Activated T-cell treated with anti-CD3 and anti-CD28 coated beads, Interleukin-2, amount 50 U/mL, for 72 hours (primary cell): ENCODE data around the gene CNNM3. TPM values are rescaled to one million over a fixed set of nuclear protein-coding genes. Genes with fewer than 3 reads are reported as not detected.

ENCODE experiments used
- ATAC-seq, 2 donors: fragments of 150-1000 bp; cut with Tn5 transposase; replicated peaks in 1 of 2; 2 replicates each; pipeline ENCODE4 v1.10.0; 2021; ENCODE audit warnings: moderate library complexity in 2 of 2, mild to moderate bottlenecking in 1 of 2
- DNase-seq, 2 donors: peaks; one replicate each; pipeline ENCODE4 v3.0.0; 2021 to 2022; ENCODE audit warnings: mixed read lengths in 1 of 2
- H3K27ac Mint-ChIP-seq: one replicate; pipeline ENCODE4 v1.8.0; 2022; ENCODE audit warnings: mild to moderate bottlenecking, moderate library complexity, mixed read lengths
- H3K27me3 Mint-ChIP-seq: one replicate; pipeline ENCODE4 v1.8.0; 2022; ENCODE audit warnings: low read depth, mixed read lengths
- H3K36me3 Mint-ChIP-seq, 2 donors: one replicate each; pipeline ENCODE4 v1.8.0; 2022; ENCODE audit warnings: mixed read lengths in 2 of 2, mild to moderate bottlenecking in 1 of 2; ENCODE audit not compliant: insufficient read depth in 2 of 2
- H3K4me1 Mint-ChIP-seq: one replicate; pipeline ENCODE4 v1.8.0; 2022; ENCODE audit warnings: low read depth, mixed read lengths
- H3K4me3 Mint-ChIP-seq, 2 donors: one replicate each; pipeline ENCODE4 v1.8.0; 2022; ENCODE audit warnings: mild to moderate bottlenecking in 2 of 2, mixed read lengths in 2 of 2, moderate library complexity in 2 of 2
- H3K9me3 Mint-ChIP-seq, 2 donors: one replicate each; pipeline ENCODE4 v1.8.0; 2022; ENCODE audit warnings: mixed read lengths in 2 of 2
- total RNA-seq, 2 donors: library from RNA; stranded (reverse); gene quantifications; one replicate each; pipeline ENCODE4 v1.2.3, GENCODE V29; 2022

CNNM3 gene
- total RNA-seq, result 10 to 100 TPM; 20.7 to 27.9 TPM

- peaks cover 61% of the 10 kb centered on the region for H3K4me1 Mint-ChIP-seq
Observed at GRCh38 chr2:96816127-96816835, at the start of gene CNNM3. Gene CNNM3, plus strand, starts transcription at chr2:96816268. Its CDS starts 10 bp downstream, at chr2:96816278.

GRCh38 chr2:96767135-96767871 lies 48.8 kb upstream of the CNNM3 start:
- no peak for ATAC-seq
- DNase-seq, result no peak
- Mint-ChIP-seq H3K27me3 (no peaks in the 10 kb centered on the region), H3K9me3 (no peaks in the 10 kb centered on the region), H3K4me3 (no peak overlapping the region), H3K4me1 (peaks cover 43% of the 10 kb centered on the region), H3K27ac (no peak overlapping the region), H3K36me3 (peaks cover 0 to 1% of the 10 kb centered on the region in 2 donors)

More at GRCh38 chr2:96816127-96816835, at the start of gene CNNM3:
- Mint-ChIP-seq H3K4me3 (peak within 1 kb of the TSS; percentile 90 to 91), H3K27me3 (no peaks in the 10 kb centered on the region), H3K9me3 (no peaks in the 10 kb centered on the region), H3K36me3 (peaks cover 4 to 7% of the 10 kb centered on the region in 2 donors), H3K27ac (peak within 1 kb of the TSS; percentile 31)
- ATAC-seq, result peak; percentile 93 to 94
- peak; percentile 99 for DNase-seq

- H3K27ac Mint-ChIP-seq, result no peak overlapping the region
- peaks cover 0 to 1% of the 10 kb centered on the region in 2 donors for H3K36me3 Mint-ChIP-seq
- no peak overlapping the region for H3K4me3 Mint-ChIP-seq
- H3K9me3 Mint-ChIP-seq, result no peaks in the 10 kb centered on the region
- ATAC-seq (no peak), DNase-seq (no peak)
- H3K4me1 Mint-ChIP-seq, result peaks cover 43% of the 10 kb centered on the region
- H3K27me3 Mint-ChIP-seq, result no peaks in the 10 kb centered on the region
Observed at GRCh38 chr2:96768083-96768561, 47.9 kb upstream of the CNNM3 start.

GRCh38 chr2:96769814-96770213 lies 46.3 kb upstream of the CNNM3 start:
- H3K4me1 Mint-ChIP-seq, result peaks cover 42% of the 10 kb centered on the region
- no peaks in the 10 kb centered on the region for H3K27me3 Mint-ChIP-seq
- DNase-seq, result no peak
- H3K36me3 Mint-ChIP-seq, result peaks cover 0 to 1% of the 10 kb centered on the region in 2 donors
- H3K9me3 Mint-ChIP-seq, result no peaks in the 10 kb centered on the region
- H3K27ac Mint-ChIP-seq, result no peak overlapping the region
- H3K4me3 Mint-ChIP-seq, result no peak overlapping the region
- ATAC-seq, result no peak

GRCh38 chr2:96770442-96771202 lies 45.4 kb upstream of the CNNM3 start:
- H3K4me1 Mint-ChIP-seq, result peaks cover 38% of the 10 kb centered on the region
- H3K36me3 Mint-ChIP-seq, result peaks cover 0 to under 1% of the 10 kb centered on the region in 2 donors
- no peak for DNase-seq
- H3K9me3 Mint-ChIP-seq, result no peaks in the 10 kb centered on the region
- no peak overlapping the region for H3K4me3 Mint-ChIP-seq
- H3K27ac Mint-ChIP-seq, result no peak overlapping the region
- no peak for ATAC-seq
- no peaks in the 10 kb centered on the region for H3K27me3 Mint-ChIP-seq

- DNase-seq (no peak), ATAC-seq (no peak)
- H3K36me3 Mint-ChIP-seq, result no peaks in the 10 kb centered on the region
- H3K4me1 Mint-ChIP-seq, result peaks cover 27% of the 10 kb centered on the region
- H3K4me3 Mint-ChIP-seq, result no peak overlapping the region
- no peak overlapping the region for H3K27ac Mint-ChIP-seq
- peaks cover 0 to 2% of the 10 kb centered on the region in 2 donors for H3K9me3 Mint-ChIP-seq
- H3K27me3 Mint-ChIP-seq, result no peaks in the 10 kb centered on the region
Observed at GRCh38 chr2:96771796-96772618, 44.1 kb upstream of the CNNM3 start.

- peaks cover 27% of the 10 kb centered on the region for H3K4me1 Mint-ChIP-seq
- H3K27ac Mint-ChIP-seq, result peak overlapping the region; percentile 25
- H3K27me3 Mint-ChIP-seq, result no peaks in the 10 kb centered on the region
- ATAC-seq (peak; percentile 56 to 63), DNase-seq (peak; percentile 15 to 16)
- peaks cover 0 to 2% of the 10 kb centered on the region in 2 donors for H3K9me3 Mint-ChIP-seq
- H3K4me3 Mint-ChIP-seq, result peak overlapping the region; percentile 52 to 63
- no peaks in the 10 kb centered on the region for H3K36me3 Mint-ChIP-seq
Observed at GRCh38 chr2:96772903-96773671, 43.0 kb upstream of the CNNM3 start.

- H3K27ac Mint-ChIP-seq, result peak overlapping the region; percentile 47
- H3K36me3 Mint-ChIP-seq, result no peaks in the 10 kb centered on the region
- H3K27me3 Mint-ChIP-seq, result no peaks in the 10 kb centered on the region
- H3K4me1 Mint-ChIP-seq, result peaks cover 27% of the 10 kb centered on the region
- H3K4me3 Mint-ChIP-seq, result peak overlapping the region; percentile 79 to 85
- ATAC-seq (peak; percentile 58 to 63), DNase-seq (peak; percentile 30 to 34)
- peaks cover 0 to 2% of the 10 kb centered on the region in 2 donors for H3K9me3 Mint-ChIP-seq
Observed at GRCh38 chr2:96773922-96774321, 42.1 kb upstream of the CNNM3 start.

GRCh38 chr2:96775160-96775559 lies 40.9 kb upstream of the CNNM3 start:
- H3K27ac Mint-ChIP-seq, result no peak overlapping the region
- ATAC-seq (no peak), DNase-seq (no peak)
- no peak overlapping the region for H3K4me3 Mint-ChIP-seq
- H3K9me3 Mint-ChIP-seq, result peaks cover 0 to 2% of the 10 kb centered on the region in 2 donors
- H3K36me3 Mint-ChIP-seq, result no peaks in the 10 kb centered on the region
- peaks cover 27% of the 10 kb centered on the region for H3K4me1 Mint-ChIP-seq
- H3K27me3 Mint-ChIP-seq, result no peaks in the 10 kb centered on the region

- H3K36me3 Mint-ChIP-seq, result no peaks in the 10 kb centered on the region
- H3K27ac Mint-ChIP-seq, result no peak overlapping the region
- H3K27me3 Mint-ChIP-seq, result no peaks in the 10 kb centered on the region
Observed at GRCh38 chr2:96783388-96783787, 32.7 kb upstream of the CNNM3 start.

GRCh38 chr2:96787411-96787810 lies 28.7 kb upstream of the CNNM3 start:
- Mint-ChIP-seq H3K9me3 (no peaks in the 10 kb centered on the region), H3K36me3 (no peaks in the 10 kb centered on the region), H3K27me3 (no peaks in the 10 kb centered on the region), H3K4me3 (no peak overlapping the region), H3K27ac (no peak overlapping the region), H3K4me1 (peaks cover 10% of the 10 kb centered on the region)
- DNase-seq (no peak), ATAC-seq (no peak)

More at GRCh38 chr2:96783388-96783787, 32.7 kb upstream of the CNNM3 start:
- Mint-ChIP-seq H3K4me3 (no peak overlapping the region), H3K4me1 (peaks cover 10% of the 10 kb centered on the region), H3K9me3 (no peaks in the 10 kb centered on the region)
- ATAC-seq (no peak), DNase-seq (no peak)
